HG03571 (cell line): ENCODE data around the gene KCNJ9.
A peak's percentile ranks its signal among the peaks of the same experiment; 100 is the strongest.

Experiments
- ATAC-seq: cut with Tn5 transposase; IDR thresholded peaks from one replicate; pipeline ENCODE4 v1.9.1; 2021; ENCODE audit not compliant: unreplicated experiment

KCNJ9 gene

DNA sequence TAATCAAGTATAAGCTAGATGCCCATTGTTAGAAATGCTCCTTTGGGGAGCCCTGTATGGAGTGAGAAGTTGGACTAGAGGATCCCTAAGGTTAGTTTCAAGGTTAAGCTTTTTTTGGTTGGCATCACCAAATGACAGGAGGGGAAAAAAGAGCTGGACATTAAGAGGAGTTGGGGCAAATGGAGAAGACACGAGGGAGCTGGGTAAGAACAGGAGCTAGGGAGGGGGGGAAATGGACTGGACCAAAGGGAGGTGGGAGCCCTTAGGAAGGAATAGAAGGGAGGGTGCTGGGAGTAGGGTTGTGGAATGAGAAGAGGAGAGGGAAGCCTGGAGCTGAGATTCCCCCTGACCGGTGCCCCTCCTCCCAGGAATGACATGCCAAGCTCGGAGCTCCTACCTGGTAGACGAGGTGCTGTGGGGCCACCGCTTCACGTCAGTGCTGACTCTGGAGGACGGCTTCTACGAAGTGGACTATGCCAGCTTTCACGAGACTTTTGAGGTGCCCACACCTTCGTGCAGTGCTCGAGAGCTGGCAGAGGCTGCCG, 5.9 kb downstream of the KCNJ9 start:
- no peak for ATAC-seq

- ATAC-seq: no peak
These were observed 8.5 kb downstream of the KCNJ9 start for GRCh38 chr1:160089883-160090282.

- no peak for ATAC-seq
These were observed 9.4 kb downstream of the KCNJ9 start for GRCh38 chr1:160090760-160091159.

- no peak for ATAC-seq
These were observed 10.4 kb downstream of the KCNJ9 start for GRCh38 chr1:160091666-160092223.

DNA sequence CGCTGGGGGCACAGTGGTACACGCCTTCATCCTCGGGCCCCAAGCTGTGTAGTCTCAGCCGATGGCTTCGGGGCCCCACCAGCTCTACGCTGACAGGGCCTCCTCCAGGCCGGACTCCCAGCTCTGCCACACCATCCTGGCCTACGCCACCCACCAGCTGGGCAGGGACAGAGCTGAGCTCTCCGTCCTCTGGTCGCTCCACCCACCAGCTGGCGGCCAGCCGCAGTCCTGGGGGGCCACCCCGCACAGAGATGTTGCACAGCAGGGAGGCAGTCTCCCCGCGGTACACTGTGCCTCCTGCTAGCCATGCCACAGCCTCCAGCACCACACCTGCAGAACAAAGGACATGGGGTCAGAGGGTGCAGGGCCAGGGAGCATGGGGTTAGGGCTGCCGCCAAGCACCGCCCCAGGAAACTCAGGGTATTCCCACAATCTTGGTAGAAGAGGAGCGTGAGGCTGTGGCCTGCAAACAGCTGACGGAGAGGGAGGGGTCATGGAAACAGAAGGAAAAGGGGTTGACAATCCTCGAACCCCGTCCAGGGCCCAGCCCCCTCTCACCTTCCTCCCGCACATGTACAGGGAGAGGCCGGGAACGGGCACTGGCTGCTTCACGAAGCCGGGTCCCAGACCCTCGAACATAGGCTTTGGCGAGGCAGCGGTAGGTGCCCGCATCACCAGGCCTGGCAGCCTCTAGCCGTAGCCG, 11.2 kb downstream of the KCNJ9 start:
- ATAC-seq: no peak

- no peak for ATAC-seq
These were observed 11.7 kb downstream of the KCNJ9 start for GRCh38 chr1:160093069-160093395.

GRCh38 chr1:160093624-160094290, 12.4 kb downstream of the KCNJ9 start:
- no peak for ATAC-seq

DNA sequence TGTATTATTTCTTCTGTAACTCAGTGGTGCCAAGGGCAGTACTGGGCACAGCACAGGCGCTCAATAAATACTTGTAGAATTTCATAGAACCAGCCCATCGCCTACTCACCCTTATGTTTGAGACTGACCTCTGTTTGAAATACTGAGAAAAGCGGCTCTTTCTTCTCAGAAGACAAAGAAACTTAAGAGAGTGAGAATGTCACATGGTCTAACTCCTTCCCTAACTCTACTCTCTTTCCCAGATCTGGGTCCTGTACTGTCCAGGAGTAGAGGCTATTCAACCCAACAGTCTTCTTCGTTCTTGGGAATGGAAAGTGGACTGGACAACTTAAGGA, 12.9 kb downstream of the KCNJ9 start:
- ATAC-seq: no peak

- no peak for ATAC-seq
These were observed 13.5 kb downstream of the KCNJ9 start for GRCh38 chr1:160094806-160095205.

- ATAC-seq: no peak
These were observed 14.2 kb downstream of the KCNJ9 start for GRCh38 chr1:160095382-160096105.

DNA sequence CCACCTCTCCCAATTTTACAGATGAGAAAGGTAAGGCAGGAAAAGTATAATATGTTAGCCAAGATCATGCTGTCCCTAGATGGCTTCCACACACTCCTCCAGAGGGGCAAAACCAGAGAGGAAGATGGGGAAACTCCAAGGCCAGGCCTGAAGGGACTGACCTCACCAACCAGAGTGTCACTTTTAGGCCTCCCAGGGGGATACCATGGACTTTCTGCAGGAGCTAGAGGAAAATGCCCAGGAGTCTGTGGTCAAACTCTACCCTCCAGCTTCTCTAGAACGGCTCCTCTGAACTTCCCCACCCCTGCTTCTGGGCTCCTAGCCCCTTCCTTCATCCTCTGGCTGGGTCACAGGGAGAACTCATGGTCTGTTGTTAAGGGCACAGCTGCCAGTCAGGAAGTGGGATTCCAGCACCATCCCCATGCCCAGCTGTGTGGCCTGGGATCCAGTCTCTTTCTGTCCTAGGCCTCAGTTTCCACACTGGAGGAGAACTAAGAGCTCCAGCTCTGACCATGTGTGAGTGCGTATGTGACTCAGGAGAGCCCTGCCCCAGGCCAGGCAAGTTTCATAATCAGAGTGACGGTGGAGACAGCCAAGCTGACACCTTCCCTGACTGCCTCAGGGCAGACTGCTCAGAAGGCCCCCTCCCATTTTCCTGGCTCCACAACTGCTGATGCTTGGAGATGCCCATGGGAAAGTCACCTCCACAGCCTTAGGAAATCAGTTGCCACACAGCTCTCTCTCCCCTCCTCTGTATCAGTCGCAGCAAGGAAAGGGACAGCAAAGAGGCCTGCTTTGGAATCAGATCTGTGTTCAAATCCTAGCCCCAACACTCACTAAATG, 15.2 kb downstream of the KCNJ9 start:
- ATAC-seq: no peak

GRCh38 chr1:160097151-160097910, 16.0 kb downstream of the KCNJ9 start:
- ATAC-seq: no peak

GRCh38 chr1:160097911-160098851, 16.8 kb downstream of the KCNJ9 start, which contains the start of gene IGSF8:
TSS of gene IGSF8 (minus strand) at chr1:160098619. CDS start at chr1:160098472, 147 bp downstream.
- no peak for ATAC-seq

- ATAC-seq: peak; percentile 86
These were observed 17.7 kb downstream of the KCNJ9 start for GRCh38 chr1:160098852-160099561.

DNA sequence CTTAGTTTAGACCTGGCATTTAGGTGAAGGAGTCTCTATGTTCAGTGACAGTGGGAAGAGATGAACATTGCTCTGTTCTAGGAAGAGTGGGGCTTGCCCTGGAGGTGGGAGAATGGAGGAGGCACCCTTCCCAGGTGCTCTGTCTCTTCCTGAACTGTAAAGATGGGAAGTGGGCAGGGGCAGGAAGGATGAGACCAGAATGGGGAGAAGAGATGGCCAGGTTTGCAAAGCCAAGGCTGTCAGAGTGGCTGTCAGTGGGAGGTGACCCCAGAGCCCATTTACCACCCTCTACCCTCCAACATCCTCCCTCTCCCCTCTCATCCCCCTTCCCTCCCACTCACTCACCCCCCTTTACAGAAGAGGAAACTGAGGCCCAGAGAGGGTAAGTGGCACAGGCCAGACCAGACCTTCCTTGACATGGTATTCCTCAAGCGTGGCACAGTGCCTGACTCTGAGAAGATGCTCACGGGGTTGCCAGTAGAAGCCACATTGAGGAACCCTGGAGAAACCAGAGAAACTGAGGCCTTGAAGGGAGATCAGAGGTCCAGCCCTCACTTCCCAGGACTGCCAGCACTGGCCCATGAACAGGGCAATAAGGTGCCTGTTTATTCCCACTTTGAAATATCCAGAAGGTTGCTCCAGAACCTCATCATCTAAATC, 18.5 kb downstream of the KCNJ9 start:
- ATAC-seq: no peak

- ATAC-seq: no peak
These were observed 19.8 kb downstream of the KCNJ9 start for GRCh38 chr1:160101037-160101716.
